ENCODE data around the gene FBXL22. TPM values are rescaled to one million over a fixed set of nuclear protein-coding genes. Genes with fewer than 3 reads are reported as not detected.

Gene FBXL22
- total and polyA plus RNA-seq, 2 of the 8 experiments (the other 6 are each of a cell fraction or from before 2014, with no cell fraction given) = 0.09 to 0.47 TPM

- FAIRE-seq (no peak), DNase-seq (ENCODE audit: low read depth in 1 of 2, low spot score in 2 of 2) (no peak)
- ChIA-PET POLR2A (ENCODE audit: partially characterized antibody) (interaction anchor here (0.6 kb wide), 1 partner anchor 336 kb away, joined by 3 read pairs; no protein-coding TSS in a partner anchor), CTCF (ENCODE audit: partially characterized antibody) (interaction anchor here (0.8 to 3.2 kb wide), 7 partner anchors 18 to 462 kb away, joined by 3 to 12 read pairs (median 3); no protein-coding TSS in a partner anchor)
- Histone ChIP-seq H3K4me2 (ENCODE audit: insufficient read depth in 1 of 2, low read depth in 2 of 2, low read length in 2 of 2) (no peak overlapping the region), H3K23me2 (ENCODE audit: low read depth, low read length) (peaks cover 7% of the 10 kb centered on the region), H3K18ac (ENCODE audit: extremely low read depth, low read length) (no peak overlapping the region), H3K4me3 (ENCODE audit: extremely low read depth in 1 of 4, insufficient read depth in 2 of 4, low read depth in 3 of 4, low read length in 4 of 4) (no peak overlapping the region), H4K5ac (ENCODE audit: insufficient read length, low read depth, low read length) (no peak overlapping the region), H3K4me1 (replicated peaks in 1 of 4; ENCODE audit: control insufficient read depth in 3 of 4, insufficient read depth in 4 of 4, low read length in 3 of 4) (no peaks in the 10 kb centered on the region; a peak in 2 of 7 replicates), H2AK5ac (ENCODE audit: low read depth, low read length) (no peak overlapping the region), H3K14ac (ENCODE audit: insufficient read length) (no peak overlapping the region), H2BK20ac (ENCODE audit: low read length) (no peak overlapping the region), H2AFZ (ENCODE audit: low read length) (no peak overlapping the region), H3K4ac (replicated peaks; ENCODE audit: insufficient read length, low read depth, low read length) (no peak overlapping the region), H4K91ac (replicated peaks; ENCODE audit: insufficient read length, low read length) (no peak overlapping the region), H2BK15ac (ENCODE audit: low read length) (no peak overlapping the region), H4K20me1 (replicated peaks in 1 of 2; ENCODE audit: control insufficient read depth in 1 of 2, insufficient read depth in 2 of 2, low read length in 2 of 2) (peaks cover 0 to 5% of the 10 kb centered on the region in 2 experiments), H3K23ac (ENCODE audit: insufficient read length) (no peak overlapping the region), H3K9me3 (ENCODE audit: insufficient read depth in 2 of 2, low read depth in 1 of 2, low read length in 1 of 2) (no peaks in the 10 kb centered on the region), H3K27ac (ENCODE audit: low read depth, low read length) (no peak overlapping the region), H4K8ac (ENCODE audit: extremely low read depth, insufficient read depth, low read length) (no peak overlapping the region), H2BK12ac (ENCODE audit: low read depth, low read length) (no peak overlapping the region), H3K27me3 (replicated peaks in 1 of 4; ENCODE audit: control insufficient read depth in 3 of 4, extremely low read depth in 1 of 4, insufficient read depth in 3 of 4, low read length in 3 of 4) (peaks cover 0 to 19% (median 14%) of the 10 kb centered on the region in 4 experiments; a peak in 6 of 7 replicates), H3K79me2 (ENCODE audit: control insufficient read depth in 1 of 2, insufficient read depth in 2 of 2, low read length in 2 of 2) (no peaks in the 10 kb centered on the region), H2BK5ac (ENCODE audit: low read depth, low read length) (no peak overlapping the region), H2BK120ac (replicated peaks; ENCODE audit: low read depth, low read length) (no peak overlapping the region), H3K9ac (replicated peaks in 1 of 4; ENCODE audit: extremely low read depth in 1 of 4, low read depth in 3 of 4, low read length in 3 of 4) (no peak overlapping the region), H3K36me3 (ENCODE audit: control insufficient read depth in 2 of 4, insufficient read depth in 4 of 4, low read length in 3 of 4) (peaks cover 0 to 6% (median 3%) of the 10 kb centered on the region in 4 experiments; a peak in 5 of 8 replicates), H3K79me1 (ENCODE audit: low read depth, low read length) (no peaks in the 10 kb centered on the region), H3K56ac (replicated peaks; ENCODE audit: insufficient read length, low read depth, low read length) (no peak overlapping the region)
- TF ChIP-seq RFX5 (IDR thresholded peaks at IDR 0.05; ENCODE audit: borderline replicate concordance, low read depth, low read length) (no peak), CBX5 (IDR thresholded peaks at IDR 0.05; ENCODE audit: low read depth, low read length) (no peak), TBP (IDR thresholded peaks at IDR 0.05; ENCODE audit: low read depth, low read length) (no peak), SP4 (IDR thresholded peaks at IDR 0.05; ENCODE audit: low read length) (no peak), SUZ12 (IDR thresholded peaks at IDR 0.05; ENCODE audit: low read length) (no peak), E2F6 (IDR thresholded peaks at IDR 0.05) (no peak), ASH2L (IDR thresholded peaks at IDR 0.05; ENCODE audit: low read length) (no peak), CHD1 (IDR thresholded peaks at IDR 0.05; ENCODE audit: low read depth, low read length) (no peak), MAFK (IDR thresholded peaks at IDR 0.05; ENCODE audit: low read depth, low read length) (no peak), SP2 (IDR thresholded peaks at IDR 0.05; ENCODE audit: low read length) (no peak), ATF2 (IDR thresholded peaks at IDR 0.05; ENCODE audit: low read length) (no peak)
- 85% methylated on average over 6 of the region's 7 CpGs; no CpG with 5 or more reads in 1 of the 2 experiments for WGBS, 2 experiments (ENCODE audit: extremely low coverage in 1 of 2, insufficient coverage in 1 of 2, insufficient read length in 1 of 2, insufficient replicate concordance in 2 of 2, low coverage in 1 of 2, low lambda C conversion rate in 2 of 2, missing lambda C conversion rate in 1 of 2)
Measured at GRCh38 chr15:63605816-63606215, 8.6 kb downstream of the FBXL22 start.

Data from H1 (cell line).